HG03558 (cell line): ENCODE data around the gene MYCBP2.
"Not testable (repeated sequence)": the region's sequence is repeated elsewhere in the genome, so short reads cannot be mapped to it uniquely, and the experiment has no call there.

ENCODE experiments used
- ATAC-seq: cut with Tn5 transposase; IDR thresholded peaks from one replicate; pipeline ENCODE4 v1.9.1; 2021; ENCODE audit warnings: moderate number of reproducible peaks; ENCODE audit not compliant: unreplicated experiment; ENCODE audit errors: extremely low read depth

The MYCBP2 gene

GRCh38 chr13:77326905-77327604 is at the start of gene MYCBP2:
MYCBP2 (minus strand) TSS chr13:77327094; CDS start chr13:77326775, 319 bp downstream.
- peak; percentile 32 for ATAC-seq

- ATAC-seq, result no peak
Measured at GRCh38 chr13:77375560-77376108, 48.7 kb upstream of the MYCBP2 start.

GRCh38 chr13:77374786-77375185 is 47.9 kb upstream of the MYCBP2 start:
- ATAC-seq, result no peak

GRCh38 chr13:77374339-77374738 is 47.4 kb upstream of the MYCBP2 start:
- ATAC-seq, result no peak

- ATAC-seq, result no peak
Measured at GRCh38 chr13:77373502-77373901, 46.6 kb upstream of the MYCBP2 start.

GRCh38 chr13:77372275-77372674 is 45.4 kb upstream of the MYCBP2 start:
- ATAC-seq, result no peak

GRCh38 chr13:77370888-77371287 is 44.0 kb upstream of the MYCBP2 start:
- ATAC-seq, result no peak

GRCh38 chr13:77362166-77362565 is 35.3 kb upstream of the MYCBP2 start:
- no peak for ATAC-seq

GRCh38 chr13:77360032-77360685 is 33.3 kb upstream of the MYCBP2 start:
- no peak for ATAC-seq

- ATAC-seq, result no peak
Measured at GRCh38 chr13:77359171-77359570, 32.3 kb upstream of the MYCBP2 start.

- no peak for ATAC-seq
Measured at GRCh38 chr13:77358001-77358400, 31.1 kb upstream of the MYCBP2 start.

- ATAC-seq, result no peak
Measured at GRCh38 chr13:77356155-77356554, 29.3 kb upstream of the MYCBP2 start.

- ATAC-seq, result no peak
Measured at GRCh38 chr13:77353995-77354394, 27.1 kb upstream of the MYCBP2 start.

- ATAC-seq, result no peak
Measured at GRCh38 chr13:77351315-77351714, 24.4 kb upstream of the MYCBP2 start.

GRCh38 chr13:77350811-77351210 is 23.9 kb upstream of the MYCBP2 start:
- ATAC-seq, result no peak

- no peak for ATAC-seq
Measured at GRCh38 chr13:77349365-77349764, 22.5 kb upstream of the MYCBP2 start.

GRCh38 chr13:77347351-77347750 is 20.5 kb upstream of the MYCBP2 start:
- ATAC-seq, result not testable (repeated sequence)

GRCh38 chr13:77345150-77345780 is 18.4 kb upstream of the MYCBP2 start:
- ATAC-seq, result peak; percentile 55

- ATAC-seq, result no peak
Measured at GRCh38 chr13:77343841-77344240, 16.9 kb upstream of the MYCBP2 start.

GRCh38 chr13:77339408-77339807 is 12.5 kb upstream of the MYCBP2 start:
- peak; percentile 52 for ATAC-seq

GRCh38 chr13:77338961-77339401 is 12.1 kb upstream of the MYCBP2 start:
- ATAC-seq, result peak; percentile 45
